Measurements from ENCODE around the gene MLN.

DNA sequence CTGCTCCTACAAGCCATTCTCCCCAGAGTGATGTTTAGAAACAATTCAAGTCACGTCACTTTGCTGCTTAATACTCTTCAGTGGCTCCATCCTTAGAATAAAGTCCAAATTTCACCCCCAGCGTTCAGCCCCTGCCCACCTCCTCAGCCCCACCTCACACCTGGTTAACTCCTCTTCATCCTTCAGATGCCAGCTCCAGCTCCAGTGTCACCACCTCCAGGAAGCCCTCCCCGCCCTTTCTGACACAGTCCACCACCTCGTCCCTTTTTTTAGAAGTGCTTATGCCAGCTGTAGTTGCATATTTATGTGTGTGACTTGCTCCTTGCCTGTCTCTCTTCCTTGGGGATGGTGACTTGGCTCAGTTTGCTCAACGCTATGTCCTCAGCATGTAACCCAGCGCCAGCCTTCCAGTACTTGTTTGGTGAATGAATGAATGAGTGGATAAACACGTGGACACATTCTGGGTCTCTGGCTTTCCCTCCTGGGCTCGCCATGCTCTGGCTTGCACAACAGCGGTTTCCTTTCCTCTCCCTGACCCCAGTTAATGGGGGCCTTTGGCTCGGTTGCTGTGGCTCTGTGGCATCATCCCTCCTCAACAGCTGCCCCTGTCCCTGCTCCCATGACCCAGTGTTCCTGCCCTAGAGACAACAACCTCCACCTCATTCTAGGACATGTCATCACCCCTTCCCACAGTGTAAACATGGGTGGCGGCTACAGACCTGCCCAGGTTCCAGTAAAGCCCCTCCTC, 53.4 kb downstream of the MLN start:
- no peak for TF ChIP-seq ZNF274 (IDR thresholded peaks at IDR 0.05; ENCODE audit: low read depth, low read length)
- no peak for TF ChIP-seq SUZ12 (IDR thresholded peaks at IDR 0.05; ENCODE audit: extremely low read depth, insufficient read depth, insufficient read length)
